Measurements from ENCODE around the gene SV2A. TPM values are rescaled to one million over a fixed set of nuclear protein-coding genes. Genes with fewer than 3 reads are reported as not detected.

SV2A gene
- total RNA-seq, 1 donor from 2014 or later, result 0.07 TPM

- H3K4me1 Mint-ChIP-seq, result peaks cover 16% of the 10 kb centered on the region
- POLR2A ChIA-PET, result no interaction called here
Measured at GRCh38 chr1:149931212-149931790, 13.7 kb upstream of the SV2A start.

DNA sequence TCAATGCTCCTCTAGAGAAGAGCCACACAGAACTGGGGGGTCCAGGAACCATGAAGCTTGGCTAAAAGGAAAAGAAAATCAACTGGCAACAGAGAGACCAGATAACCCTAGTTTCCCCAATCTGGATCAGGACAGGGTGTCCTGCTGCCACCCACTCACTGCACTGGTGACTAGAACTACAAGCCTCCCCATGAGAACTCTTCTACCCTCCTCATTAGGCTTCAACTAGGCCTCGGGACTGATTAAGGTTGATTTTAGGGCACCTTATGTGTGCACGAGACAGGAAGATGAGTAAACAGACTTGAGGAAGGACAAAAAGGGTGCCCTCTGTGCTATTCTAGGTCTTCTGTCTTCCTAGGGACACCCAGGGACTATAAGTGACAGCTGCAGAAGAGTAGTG is 12.2 kb upstream of the SV2A start:
- POLR2A ChIA-PET, result interaction anchor here (5.7 kb wide), 1 partner anchor 43 kb away, joined by 122 read pairs; a partner anchor contains a TSS
- no peak for TF ChIP-seq CTCF (IDR thresholded peaks at IDR 0.05)
- Mint-ChIP-seq H3K9me3 (no peaks in the 10 kb centered on the region), H3K4me3 (no peak overlapping the region), H3K4me1 (peaks cover 31% of the 10 kb centered on the region), H3K27me3 (peaks cover 25% of the 10 kb centered on the region), H3K27ac (no peak overlapping the region), H3K36me3 (ENCODE audit: low read depth) (peaks cover 24% of the 10 kb centered on the region)
- no peak for DNase-seq
- ATAC-seq (ENCODE audit: low read depth), result no peak
- intact Hi-C loops (cut with micrococcal nuclease), result loop anchor here (2.0 kb wide), 1 partner anchor 67 kb away; no protein-coding TSS in a partner anchor
- CTCF ChIA-PET, result interaction anchor here (1.1 to 1.3 kb wide), 2 partner anchors 32 to 42 kb away, joined by 3 to 4 read pairs; a partner anchor contains a TSS

More at GRCh38 chr1:149931212-149931790, 13.7 kb upstream of the SV2A start:
- no peak for ATAC-seq (ENCODE audit: low read depth)
- intact Hi-C loops (cut with micrococcal nuclease), result no loop called here
- no peak for TF ChIP-seq CTCF (IDR thresholded peaks at IDR 0.05)
- no peak overlapping the region for H3K4me3 Mint-ChIP-seq
- CTCF ChIA-PET, result no interaction called here
- H3K27ac Mint-ChIP-seq, result no peak overlapping the region
- peaks cover 30% of the 10 kb centered on the region for H3K27me3 Mint-ChIP-seq
- peaks cover 9% of the 10 kb centered on the region for H3K36me3 Mint-ChIP-seq (ENCODE audit: low read depth)
- DNase-seq, result no peak
- no peaks in the 10 kb centered on the region for H3K9me3 Mint-ChIP-seq

DNA sequence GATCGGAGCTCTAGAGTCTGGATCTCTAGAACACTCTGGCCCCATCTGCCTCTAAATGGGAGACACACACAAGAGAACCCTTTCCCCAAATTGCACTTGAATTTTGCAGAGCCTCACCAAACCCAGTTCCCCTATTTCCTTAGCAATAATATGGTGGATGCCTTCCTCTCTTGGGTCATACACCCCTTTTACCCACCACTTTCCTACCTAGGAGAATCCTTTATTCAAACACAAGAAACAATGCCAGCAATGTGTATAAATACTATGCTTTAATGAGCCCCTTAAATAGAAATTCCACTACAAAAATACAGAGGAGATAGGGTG is 10.7 kb upstream of the SV2A start:
- DNase-seq (no peak), ATAC-seq (ENCODE audit: low read depth) (no peak)
- Mint-ChIP-seq H3K9me3 (no peaks in the 10 kb centered on the region), H3K27me3 (peaks cover 16% of the 10 kb centered on the region), H3K27ac (peak overlapping the region; percentile 95), H3K4me3 (peak overlapping the region; percentile 98), H3K4me1 (peaks cover 36% of the 10 kb centered on the region), H3K36me3 (ENCODE audit: low read depth) (peaks cover 37% of the 10 kb centered on the region)
- POLR2A ChIA-PET, result interaction anchor here (0.6 to 5.7 kb wide), 17 partner anchors 11 to 435 kb away, joined by 3 to 122 read pairs (median 4); partner anchors contain the start of genes PLEKHO1, RPRD2 and VPS45
- TF ChIP-seq CTCF (IDR thresholded peaks at IDR 0.05), result no peak
- intact Hi-C loops (cut with micrococcal nuclease), result loop anchor here (2.0 kb wide), 1 partner anchor 68 kb away; no protein-coding TSS in a partner anchor
- CTCF ChIA-PET, result interaction anchor here (1.0 to 1.2 kb wide), 2 partner anchors 33 to 258 kb away, joined by 3 to 4 read pairs; no protein-coding TSS in a partner anchor

DNA sequence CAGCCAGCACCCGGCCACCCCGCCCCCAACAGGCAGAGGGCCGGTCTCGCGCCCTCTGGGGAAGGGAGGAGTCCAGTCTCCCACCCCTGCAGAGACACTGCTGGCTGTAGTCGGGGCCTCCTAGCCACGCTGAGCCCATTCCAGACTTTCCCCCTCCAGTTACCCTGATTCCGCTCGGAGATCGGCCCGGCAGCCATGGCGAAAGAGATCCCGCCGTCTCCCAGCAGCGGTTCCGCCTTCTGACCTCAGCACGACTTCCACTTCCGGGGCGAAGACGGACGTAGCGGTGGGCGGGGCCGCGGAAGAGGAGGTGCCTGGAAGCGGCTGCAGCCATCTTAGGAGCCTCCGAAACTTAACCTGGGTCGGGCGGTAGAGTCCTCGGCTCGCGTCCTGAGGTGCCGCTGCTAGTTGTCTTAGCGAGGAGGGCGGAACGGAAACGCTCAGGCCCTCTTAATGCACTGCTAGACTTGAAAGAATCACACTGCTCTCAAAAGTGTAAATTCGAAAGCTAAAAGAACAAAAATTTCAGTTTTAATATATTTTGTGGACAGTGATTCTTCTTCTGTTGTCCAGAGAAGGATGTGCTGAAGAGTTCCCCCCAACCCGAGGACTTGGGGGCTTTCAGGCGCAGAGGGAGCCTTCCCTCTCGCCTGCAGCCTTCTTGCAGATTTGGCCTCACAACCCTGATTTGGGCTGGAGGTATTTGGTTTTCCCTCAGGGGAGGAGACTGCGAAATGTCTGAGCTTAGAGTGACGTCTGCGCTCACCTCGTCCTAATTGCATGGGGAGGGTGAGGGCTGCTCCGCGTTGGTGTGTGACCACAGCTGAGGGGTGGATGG is 10.1 kb upstream of the SV2A start, which contains the start of gene SF3B4:
Gene SF3B4, minus strand, starts transcription at position 241 of the 838 bp plus-strand sequence. Its CDS starts 44 bp downstream, at position 197.
- Mint-ChIP-seq H3K4me1 (peaks cover 36% of the 10 kb centered on the region), H3K4me3 (peak within 1 kb of the TSS; percentile 98), H3K27me3 (peaks cover 12% of the 10 kb centered on the region), H3K36me3 (ENCODE audit: low read depth) (peaks cover 43% of the 10 kb centered on the region), H3K9me3 (no peaks in the 10 kb centered on the region), H3K27ac (peak within 1 kb of the TSS; percentile 95)
- no peak for TF ChIP-seq CTCF (IDR thresholded peaks at IDR 0.05)
- peak; percentile 96 for ATAC-seq (ENCODE audit: low read depth)
- ChIA-PET POLR2A (interaction anchor here (0.6 to 5.7 kb wide), 19 partner anchors 11 to 436 kb away, joined by 3 to 122 read pairs (median 4); partner anchors contain the start of genes PLEKHO1, RPRD2 and VPS45), CTCF (interaction anchor here (1.0 to 1.2 kb wide), 2 partner anchors 34 to 259 kb away, joined by 3 to 4 read pairs; no protein-coding TSS in a partner anchor)
- peak; percentile 94 for DNase-seq
- intact Hi-C loops (cut with micrococcal nuclease), result loop anchor here (1.0 to 2.0 kb wide), 4 partner anchors 28 to 260 kb away; partner anchors contain the start of gene BOLA1

Data from activated B cell treated with CpG ODN at 0.5 μM for 24 hours (primary cell).